ENCODE data around the gene ITIH6. TPM values are rescaled to one million over a fixed set of nuclear protein-coding genes. Genes with fewer than 3 reads are reported as not detected.

ITIH6 gene
- not detected in 2 replicates for total RNA-seq

GRCh38 chrX:54798137-54798536 lies at the start of gene ITIH6:
Gene ITIH6 (minus strand): TSS chrX:54798255. CDS start chrX:54798210, 45 bp downstream.

GRCh38 chrX:54807524-54808108 lies 9.6 kb upstream of the ITIH6 start, which contains the start of gene MAGED2:
Gene MAGED2 (plus strand): TSS chrX:54807745. CDS start chrX:54809332, 1,587 bp downstream.

Other genes starting within 250 kb of the ITIH6 start
- gene MAGED2, start 9.5 kb upstream of the ITIH6 start, total RNA-seq = 254 and 324 TPM in 2 replicates
- gene TRO, start 122.6 kb upstream of the ITIH6 start, total RNA-seq = 16.4 and 23.9 TPM in 2 replicates
- 0.03 and 0.07 TPM in 2 replicates for gene PFKFB1, start 195.9 kb upstream of the ITIH6 start, total RNA-seq
- gene APEX2, start 202.1 kb upstream of the ITIH6 start, total RNA-seq = 5.6 and 5.8 TPM in 2 replicates
- not detected in 2 replicates for gene ALAS2, start 232.7 kb upstream of the ITIH6 start, total RNA-seq